SU-DHL-6 (cell line): ENCODE results near the gene PHAF1.

Experiments used
- H2AFZ ChIP-seq: fragments of 200-600 bp; sonication (generic); 2 replicates; pipeline ENCODE4 v1.6.1; 2014; ENCODE audit warnings: low read depth, mild to moderate bottlenecking, moderate library complexity, mixed read lengths, antibody characterized with exemption, low read length; ENCODE audit not compliant: severe bottlenecking
- H3F3A ChIP-seq: fragments of 200-600 bp; shearing (Covaris generic); 2 replicates; pipeline ENCODE4 v1.6.0; 2016; ENCODE audit warnings: antibody characterized with exemption, mild to moderate bottlenecking; ENCODE audit not compliant: insufficient read depth
- H3K27ac ChIP-seq: fragments of 200-600 bp; sonication (generic); 2 replicates; pipeline ENCODE4 v1.5.1; 2016; ENCODE audit warnings: low read depth, mild to moderate bottlenecking, low read length, moderate library complexity, mixed read lengths
- H3K27me3 ChIP-seq: fragments of 200-600 bp; sonication (generic), shearing (Covaris generic); 2 replicates; pipeline ENCODE4 v1.6.0; 2014; ENCODE audit warnings: mild to moderate bottlenecking, low read length
- H3K36me3 ChIP-seq: fragments of 200-600 bp; sonication (generic); 2 replicates; pipeline ENCODE4 v1.6.1; 2014; ENCODE audit warnings: mild to moderate bottlenecking, low read length, mixed read lengths
- H3K4me2 ChIP-seq: fragments of 300-600, 200-600 bp; shearing (Covaris generic), sonication (generic); 2 replicates; pipeline ENCODE4 v1.6.0; 2014; ENCODE audit warnings: low read length, low read depth, mild to moderate bottlenecking; ENCODE audit not compliant: poor library complexity, severe bottlenecking
- H3K4me3 ChIP-seq: fragments of 200-600 bp; sonication (generic); 2 replicates; pipeline ENCODE4 v1.5.1; 2014; ENCODE audit warnings: antibody characterized with exemption, low read length, mild to moderate bottlenecking, mixed read lengths; ENCODE audit not compliant: insufficient read depth, poor library complexity, severe bottlenecking
- H3K79me2 ChIP-seq: fragments of 200-600 bp; sonication (generic); 2 replicates; pipeline ENCODE4 v1.6.1; 2014; ENCODE audit warnings: mild to moderate bottlenecking, low read length, moderate library complexity; ENCODE audit not compliant: insufficient read depth
- H3K9ac ChIP-seq: fragments of 200-600 bp; sonication (generic); 2 replicates; pipeline ENCODE4 v1.7.0; 2014; ENCODE audit warnings: mild to moderate bottlenecking, low read length
- H3K9me2 ChIP-seq: fragments of 200-600 bp; sonication (generic); replicated peaks from 2 replicates; pipeline ENCODE4 v1.6.1; 2014; ENCODE audit warnings: low read length; ENCODE audit not compliant: insufficient read depth
- H3K9me3 ChIP-seq: fragments of 200-600 bp; sonication (generic); 2 replicates; pipeline ENCODE4 v1.6.1; 2014; ENCODE audit warnings: low read length, mixed read lengths; ENCODE audit not compliant: insufficient read depth
- H4K20me1 ChIP-seq: fragments of 200-600 bp; sonication (generic); 2 replicates; pipeline ENCODE4 v1.6.1; 2014; ENCODE audit warnings: low read depth, mild to moderate bottlenecking, antibody characterized with exemption, low read length, moderate library complexity, mixed read lengths
- EZH2phosphoT487 ChIP-seq: fragments of 200-600 bp; sonication (generic), shearing (Covaris generic); conservative IDR thresholded peaks from 2 replicates; pipeline ENCODE4 v1.6.1; 2018; ENCODE audit warnings: mild to moderate bottlenecking, antibody characterized with exemption, low read length, moderate library complexity, mixed read lengths
- TF ChIP-seq, protein P1 (sequence below): fragments of 200-600 bp; sonication (generic); IDR thresholded peaks from one replicate; pipeline ENCODE4 v1.5.1; 2017; ENCODE audit warnings: antibody characterized with exemption, mild to moderate bottlenecking, low read length, moderate library complexity; ENCODE audit not compliant: insufficient read depth, poor library complexity, severe bottlenecking

The PHAF1 gene

DNA sequence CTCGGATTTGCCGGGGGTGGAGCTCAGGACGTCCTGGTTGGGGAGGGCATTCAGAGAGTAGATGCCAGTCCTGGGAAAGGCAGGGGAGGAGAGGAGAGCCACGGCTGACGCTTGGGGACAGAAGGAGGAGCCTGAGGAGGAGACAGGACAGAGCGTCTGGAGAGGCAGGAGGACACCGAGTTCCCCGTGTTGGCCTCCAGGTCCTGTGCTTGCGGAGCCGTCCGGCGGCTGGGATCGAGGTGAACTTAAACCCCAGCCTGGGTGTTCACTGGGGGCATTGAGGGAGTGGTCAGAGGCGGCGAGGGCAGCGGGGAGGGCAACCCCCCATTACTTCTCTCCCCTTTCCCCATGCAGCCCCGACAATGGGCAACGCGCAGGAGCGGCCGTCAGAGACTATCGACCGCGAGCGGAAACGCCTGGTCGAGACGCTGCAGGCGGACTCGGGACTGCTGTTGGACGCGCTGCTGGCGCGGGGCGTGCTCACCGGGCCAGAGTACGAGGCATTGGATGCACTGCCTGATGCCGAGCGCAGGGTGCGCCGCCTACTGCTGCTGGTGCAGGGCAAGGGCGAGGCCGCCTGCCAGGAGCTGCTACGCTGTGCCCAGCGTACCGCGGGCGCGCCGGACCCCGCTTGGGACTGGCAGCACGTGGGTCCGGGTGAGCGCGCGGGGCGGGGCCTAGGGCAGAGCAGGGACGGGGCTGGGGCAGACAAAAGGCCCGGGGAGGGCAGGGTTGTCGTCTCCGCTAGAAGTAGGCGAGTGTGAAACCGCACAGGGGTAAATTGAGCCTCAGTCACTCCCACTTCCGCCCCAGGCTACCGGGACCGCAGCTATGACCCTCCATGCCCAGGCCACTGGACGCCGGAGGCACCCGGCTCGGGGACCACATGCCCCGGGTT, 64.3 kb downstream of the PHAF1 start:
- H3K79me2 ChIP-seq, result no peaks in the 10 kb centered on the region
- no peaks in the 10 kb centered on the region for H3K9me3 ChIP-seq
- H3K36me3 ChIP-seq, result no peaks in the 10 kb centered on the region
- H3K4me3 ChIP-seq, result peak overlapping the region; percentile 32
- H3F3A ChIP-seq, result no peaks in the 10 kb centered on the region
- peak overlapping the region; percentile 51 for H3K4me2 ChIP-seq
- no peaks in the 10 kb centered on the region for H3K9me2 ChIP-seq
- H3K27ac ChIP-seq, result no peak overlapping the region
- H3K9ac ChIP-seq, result peak overlapping the region; percentile 29
- TF ChIP-seq, protein P1, sequence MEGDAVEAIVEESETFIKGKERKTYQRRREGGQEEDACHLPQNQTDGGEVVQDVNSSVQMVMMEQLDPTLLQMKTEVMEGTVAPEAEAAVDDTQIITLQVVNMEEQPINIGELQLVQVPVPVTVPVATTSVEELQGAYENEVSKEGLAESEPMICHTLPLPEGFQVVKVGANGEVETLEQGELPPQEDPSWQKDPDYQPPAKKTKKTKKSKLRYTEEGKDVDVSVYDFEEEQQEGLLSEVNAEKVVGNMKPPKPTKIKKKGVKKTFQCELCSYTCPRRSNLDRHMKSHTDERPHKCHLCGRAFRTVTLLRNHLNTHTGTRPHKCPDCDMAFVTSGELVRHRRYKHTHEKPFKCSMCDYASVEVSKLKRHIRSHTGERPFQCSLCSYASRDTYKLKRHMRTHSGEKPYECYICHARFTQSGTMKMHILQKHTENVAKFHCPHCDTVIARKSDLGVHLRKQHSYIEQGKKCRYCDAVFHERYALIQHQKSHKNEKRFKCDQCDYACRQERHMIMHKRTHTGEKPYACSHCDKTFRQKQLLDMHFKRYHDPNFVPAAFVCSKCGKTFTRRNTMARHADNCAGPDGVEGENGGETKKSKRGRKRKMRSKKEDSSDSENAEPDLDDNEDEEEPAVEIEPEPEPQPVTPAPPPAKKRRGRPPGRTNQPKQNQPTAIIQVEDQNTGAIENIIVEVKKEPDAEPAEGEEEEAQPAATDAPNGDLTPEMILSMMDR, result no peak
- TF ChIP-seq EZH2phosphoT487, result no peak
- H2AFZ ChIP-seq, result peak overlapping the region; percentile 5
- no peaks in the 10 kb centered on the region for H4K20me1 ChIP-seq
- H3K27me3 ChIP-seq, result no peaks in the 10 kb centered on the region

DNA sequence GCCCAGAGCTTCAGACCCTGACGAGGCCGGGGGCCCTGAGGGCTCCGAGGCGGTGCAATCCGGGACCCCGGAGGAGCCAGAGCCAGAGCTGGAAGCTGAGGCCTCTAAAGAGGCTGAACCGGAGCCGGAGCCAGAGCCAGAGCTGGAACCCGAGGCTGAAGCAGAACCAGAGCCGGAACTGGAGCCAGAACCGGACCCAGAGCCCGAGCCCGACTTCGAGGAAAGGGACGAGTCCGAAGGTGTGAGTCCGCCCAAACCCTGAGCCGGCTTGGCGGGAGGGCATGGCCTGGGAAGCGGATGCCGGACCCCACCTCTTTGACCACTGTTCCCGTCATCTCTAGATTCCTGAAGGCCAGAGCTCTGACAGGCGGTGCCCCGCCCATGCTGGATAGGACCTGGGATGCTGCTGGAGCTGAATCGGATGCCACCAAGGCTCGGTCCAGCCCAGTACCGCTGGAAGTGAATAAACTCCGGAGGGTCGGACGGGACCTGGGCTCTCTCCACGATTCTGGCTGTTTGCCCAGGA, 65.0 kb downstream of the PHAF1 start:
- H4K20me1 ChIP-seq, result no peaks in the 10 kb centered on the region
- no peaks in the 10 kb centered on the region for H3K9me2 ChIP-seq
- H3K27me3 ChIP-seq, result no peaks in the 10 kb centered on the region
- no peak overlapping the region for H3K27ac ChIP-seq
- no peaks in the 10 kb centered on the region for H3K36me3 ChIP-seq
- H3K9me3 ChIP-seq, result no peaks in the 10 kb centered on the region
- no peak overlapping the region for H3K4me3 ChIP-seq
- H3K9ac ChIP-seq, result peak overlapping the region; percentile 29; the same call in 1 of the 2 replicates
- no peak overlapping the region for H2AFZ ChIP-seq
- H3K4me2 ChIP-seq, result peak overlapping the region; percentile 51
- no peaks in the 10 kb centered on the region for H3K79me2 ChIP-seq
- no peaks in the 10 kb centered on the region for H3F3A ChIP-seq
- TF ChIP-seq, protein P1, result no peak
- TF ChIP-seq EZH2phosphoT487, result no peak

DNA sequence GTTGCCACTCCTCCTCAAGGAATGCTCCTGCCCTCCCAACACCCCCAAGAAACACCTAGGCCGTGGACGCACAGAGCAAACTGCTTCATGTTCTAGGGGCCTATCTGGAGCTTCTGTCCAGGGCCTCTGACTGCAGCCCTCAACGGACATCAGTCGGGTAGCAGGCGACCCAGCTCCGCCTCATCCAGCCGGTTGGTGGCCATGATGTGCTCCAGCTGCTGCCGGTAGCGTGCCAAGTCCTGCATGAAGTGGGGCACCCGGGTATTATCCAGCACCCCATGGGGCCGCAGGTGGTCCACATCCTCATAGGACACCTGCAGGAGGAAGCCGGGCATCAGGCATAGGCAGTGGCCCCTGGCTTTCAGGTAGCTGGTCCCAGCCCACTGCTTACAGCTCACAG, 66.9 kb downstream of the PHAF1 start:
- Histone ChIP-seq H3K27me3 (no peaks in the 10 kb centered on the region), H3K9me3 (no peaks in the 10 kb centered on the region), H3F3A (no peaks in the 10 kb centered on the region), H3K9ac (no peak overlapping the region), H3K36me3 (no peaks in the 10 kb centered on the region), H3K79me2 (no peaks in the 10 kb centered on the region), H3K27ac (no peak overlapping the region), H3K4me3 (no peak overlapping the region), H4K20me1 (no peaks in the 10 kb centered on the region), H3K4me2 (no peak overlapping the region), H2AFZ (no peak overlapping the region), H3K9me2 (no peaks in the 10 kb centered on the region)
- TF ChIP-seq, protein P1, result no peak
- TF ChIP-seq EZH2phosphoT487, result no peak
